GM21529 (cell line): Measurements from ENCODE around the gene EFNA3.

Experiments used
- ATAC-seq: cut with Tn5 transposase; IDR thresholded peaks from one replicate; pipeline ENCODE4 v1.9.1; 2021; ENCODE audit not compliant: unreplicated experiment

Gene EFNA3

DNA sequence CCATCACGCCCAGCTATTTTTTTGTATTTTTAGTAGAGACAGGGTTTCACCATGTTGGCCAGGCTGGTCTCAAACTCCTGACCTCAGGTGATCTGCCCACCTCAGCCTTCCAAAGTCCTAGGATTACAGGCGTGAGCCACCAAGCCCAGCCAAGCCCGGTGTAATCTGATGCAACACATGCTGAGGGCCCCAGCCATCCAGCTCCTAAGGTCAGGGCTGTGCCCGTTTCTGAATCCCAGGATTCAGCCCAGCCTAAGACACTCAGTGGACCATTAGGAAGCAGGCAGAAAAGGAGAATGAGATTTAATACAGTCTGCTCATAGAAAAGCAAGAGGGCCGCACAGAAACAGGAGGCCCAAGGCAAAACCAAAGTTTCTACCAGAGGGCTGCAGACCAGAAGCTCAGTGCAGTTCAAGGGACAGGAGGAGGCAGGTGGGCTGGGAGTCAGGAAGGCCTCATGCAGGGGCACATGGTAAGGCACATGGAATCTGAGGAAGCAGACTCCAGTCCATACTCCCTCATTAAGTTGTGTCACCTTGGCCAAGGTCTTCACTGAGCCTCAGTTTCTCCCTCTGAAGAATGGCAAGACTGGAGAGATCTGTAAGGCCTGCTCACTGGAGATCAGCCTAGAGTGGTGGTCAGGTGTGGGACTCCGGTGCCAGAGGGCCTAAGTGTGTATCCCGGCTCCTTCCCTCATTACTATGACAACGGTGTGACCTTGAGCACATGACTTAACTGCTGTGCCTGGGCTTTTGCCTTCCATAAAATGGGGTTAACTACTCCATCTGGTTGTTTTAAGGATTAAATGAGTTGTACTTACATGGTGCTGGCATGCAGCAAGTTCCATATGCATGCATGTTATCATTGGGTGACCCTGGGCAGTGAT lies 29.9 kb upstream of the EFNA3 start:
- ATAC-seq, result no peak

- no peak for ATAC-seq
Observed at GRCh38 chr1:155049651-155050559, 28.7 kb upstream of the EFNA3 start.

- peak; percentile 62 for ATAC-seq
Observed at GRCh38 chr1:155050560-155051341, 27.9 kb upstream of the EFNA3 start, which contains the start of gene ADAM15. TSS of gene ADAM15 (plus strand) at chr1:155051316. CDS start at chr1:155051387, 71 bp downstream.

- ATAC-seq, result peak; percentile 4
Observed at GRCh38 chr1:155051342-155051776, 27.3 kb upstream of the EFNA3 start.

- ATAC-seq, result peak; percentile 4
Observed at GRCh38 chr1:155051777-155052398, 26.7 kb upstream of the EFNA3 start.

- no peak for ATAC-seq
Observed at GRCh38 chr1:155052439-155053395, 25.9 kb upstream of the EFNA3 start.

DNA sequence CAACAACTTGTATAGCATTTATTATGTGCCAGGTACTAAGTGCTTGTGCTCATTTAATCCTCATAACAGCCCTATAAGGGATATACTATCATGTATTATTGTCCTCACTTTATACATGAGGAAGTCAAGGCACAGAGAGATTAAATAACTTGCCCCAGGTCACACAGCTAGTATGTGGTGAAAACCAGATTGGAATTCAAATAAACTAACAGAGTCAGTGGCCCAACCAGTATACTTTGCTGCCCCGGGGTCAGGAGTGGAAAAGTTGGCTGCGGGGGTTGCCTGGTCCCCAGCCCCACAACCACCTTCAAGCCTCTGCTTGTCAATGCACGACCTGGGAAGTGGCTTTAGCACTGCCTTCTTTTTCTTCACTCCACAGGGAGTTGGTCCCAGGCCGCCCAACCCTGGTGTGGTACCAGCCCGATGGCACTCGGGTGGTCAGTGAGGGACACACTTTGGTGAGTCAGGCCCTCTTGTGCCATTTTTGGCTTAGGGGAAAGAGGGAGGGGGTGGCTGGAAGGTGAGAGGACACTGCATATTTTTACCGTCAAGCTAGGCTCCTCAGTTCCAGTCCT lies 25.0 kb upstream of the EFNA3 start:
- ATAC-seq, result no peak

DNA sequence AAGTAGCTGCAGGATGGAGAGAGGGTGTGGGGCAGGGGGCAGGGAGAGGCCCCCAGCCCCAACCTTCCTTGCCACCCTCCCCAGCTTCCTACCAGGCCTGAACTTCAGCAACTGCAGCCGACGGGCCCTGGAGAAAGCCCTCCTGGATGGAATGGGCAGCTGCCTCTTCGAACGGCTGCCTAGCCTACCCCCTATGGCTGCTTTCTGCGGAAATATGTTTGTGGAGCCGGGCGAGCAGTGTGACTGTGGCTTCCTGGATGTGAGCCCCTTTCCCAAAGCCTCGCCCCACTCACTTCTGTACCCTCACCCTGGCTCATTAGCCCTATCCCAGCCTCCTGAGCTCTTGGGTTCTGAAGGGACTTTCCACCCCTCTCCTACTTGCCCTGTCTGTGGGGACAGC lies 21.5 kb upstream of the EFNA3 start:
- no peak for ATAC-seq

GRCh38 chr1:155057788-155058211 lies 20.8 kb upstream of the EFNA3 start:
- ATAC-seq, result no peak

GRCh38 chr1:155060736-155061135 lies 17.9 kb upstream of the EFNA3 start:
- ATAC-seq, result no peak

- peak; percentile 42 for ATAC-seq
Observed at GRCh38 chr1:155061381-155062150, 17.1 kb upstream of the EFNA3 start.

- ATAC-seq, result no peak
Observed at GRCh38 chr1:155062151-155062686, 16.4 kb upstream of the EFNA3 start.

DNA sequence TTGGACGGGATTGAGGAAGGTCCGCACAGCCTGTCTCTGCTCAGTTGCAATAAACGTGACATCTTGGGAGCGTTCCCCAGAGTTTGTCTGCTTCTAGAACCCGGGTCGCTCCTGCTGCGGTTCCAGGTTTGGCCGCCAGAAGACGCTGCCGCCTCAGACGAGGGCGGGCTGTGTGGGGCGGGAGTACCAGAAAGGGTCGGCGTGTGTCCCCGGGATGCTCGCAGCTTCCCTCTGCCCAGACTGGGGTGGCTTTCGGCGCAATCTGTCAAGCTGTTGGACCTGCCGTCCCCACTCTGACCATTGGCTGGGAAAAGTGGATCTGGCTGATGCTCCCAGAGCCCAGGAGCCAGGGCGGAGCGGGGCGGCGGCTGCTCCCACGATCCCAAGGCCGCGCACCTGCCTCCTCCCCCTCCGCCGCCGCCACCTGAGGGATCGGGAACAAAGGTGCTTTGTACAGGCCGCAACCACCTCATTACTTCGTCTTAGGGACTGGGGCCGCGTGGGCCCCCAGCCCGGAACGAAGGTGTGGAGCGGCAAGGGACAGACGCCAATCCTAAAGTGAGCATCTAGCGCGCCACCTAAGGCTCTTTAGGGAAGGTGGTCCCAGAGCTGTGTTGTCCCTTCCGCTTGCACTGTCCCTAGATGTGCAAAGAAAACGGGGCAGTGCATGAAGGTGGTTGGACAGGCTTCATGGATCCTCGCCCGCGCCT lies 15.8 kb upstream of the EFNA3 start:
- ATAC-seq, result no peak

- ATAC-seq, result peak; percentile 57
Observed at GRCh38 chr1:155063550-155064110, 15.0 kb upstream of the EFNA3 start, which contains the start of gene EFNA4. TSS of gene EFNA4 (plus strand) at chr1:155063740. CDS start at chr1:155063824, 84 bp downstream.

DNA sequence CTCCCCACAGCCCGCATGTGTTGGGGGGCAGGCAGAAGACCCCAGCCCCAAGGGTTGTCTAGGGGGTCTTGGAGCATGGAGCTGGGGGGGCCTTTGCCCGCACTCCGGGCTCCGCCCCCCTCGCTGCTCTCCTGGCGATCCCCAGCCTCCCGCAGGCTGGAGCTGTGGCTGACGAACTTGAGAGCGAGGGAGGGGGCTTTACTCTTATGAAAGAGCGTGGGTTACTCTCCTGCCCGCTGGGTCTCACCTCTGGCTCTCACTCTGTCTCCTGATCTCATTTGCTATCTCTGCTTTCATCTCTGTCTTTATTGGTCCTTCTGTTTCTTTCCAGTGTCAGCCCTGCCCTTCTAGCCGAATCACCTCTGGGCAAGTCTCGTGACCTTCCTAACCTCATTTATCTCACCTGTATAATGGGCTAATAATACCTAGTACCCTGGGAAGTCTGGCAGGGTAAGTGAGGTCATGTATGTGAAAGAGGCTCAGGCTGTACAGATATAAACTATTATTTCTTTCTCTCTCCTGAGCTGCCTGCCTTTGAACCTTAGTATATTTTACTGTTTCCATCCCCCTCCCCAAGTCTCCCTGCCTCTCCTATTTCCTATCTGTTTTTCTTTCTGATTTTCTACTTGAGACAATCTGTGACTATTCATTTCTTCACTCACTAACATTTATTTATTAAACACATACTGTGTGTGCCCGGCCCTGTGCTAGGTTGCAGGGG lies 14.4 kb upstream of the EFNA3 start:
- no peak for ATAC-seq

- no peak for ATAC-seq
Observed at GRCh38 chr1:155064832-155065429, 13.7 kb upstream of the EFNA3 start.
